K562 (cell line): Measurements from ENCODE around the gene OR14A16.

Source experiments
- ATF6 ChIP-seq: sonication (generic); formaldehyde crosslinking; IDR thresholded peaks from 2 replicates; pipeline ENCODE4 v1.4.0; 2020; ENCODE audit warnings: mild to moderate bottlenecking, missing genetic modification reagents
- ATF7 ChIP-seq: fragments of 450-650 bp; IDR thresholded peaks from 2 replicates; pipeline ENCODE4 v1.7.1; 2014; ENCODE audit warnings: mild to moderate bottlenecking, moderate library complexity
- EP300 ChIP-seq: IDR thresholded peaks from 2 replicates; pipeline ENCODE4 v1.6.1; 2012; ENCODE audit warnings: low read length, improper control_type of control experiment
- GATAD2B ChIP-seq: fragments of 450-650 bp; IDR thresholded peaks from 2 replicates; pipeline ENCODE4 v1.6.1; 2017; ENCODE audit warnings: mild to moderate bottlenecking, borderline replicate concordance
- JUND ChIP-seq, 2 experiments: IDR thresholded peaks; 2 replicates in 1 of 2; 3 replicates in 1 of 2; pipeline ENCODE4 v1.6.1; 2011; ENCODE audit warnings: borderline replicate concordance in 2 of 2, low read depth in 2 of 2, low read length in 2 of 2, improper control_type of control experiment in 1 of 2, missing biosample characterization in 1 of 2, missing genetic modification characterization in 1 of 2, missing genetic modification reagents in 1 of 2
- POLR2A ChIP-seq: fragments of 450-650 bp; conservative IDR thresholded peaks from 2 replicates; pipeline ENCODE4 v1.6.1; 2016
- SAP30 ChIP-seq: fragments of 200-600 bp; sonication (generic); IDR thresholded peaks from 2 replicates; pipeline ENCODE4 v1.6.1; 2012; ENCODE audit warnings: borderline replicate concordance, low read depth, mild to moderate bottlenecking, moderate library complexity, low read length, control low read depth, inconsistent platforms; ENCODE audit not compliant: insufficient read depth, poor library complexity, severe bottlenecking
- TF ChIP-seq, protein P1 (sequence below), 2 experiments: fragments of 450-650 bp; conservative IDR thresholded peaks; 2 replicates each; pipeline ENCODE4 v1.6.1; 2017; ENCODE audit warnings: mild to moderate bottlenecking in 2 of 2, moderate library complexity in 2 of 2

DNA sequence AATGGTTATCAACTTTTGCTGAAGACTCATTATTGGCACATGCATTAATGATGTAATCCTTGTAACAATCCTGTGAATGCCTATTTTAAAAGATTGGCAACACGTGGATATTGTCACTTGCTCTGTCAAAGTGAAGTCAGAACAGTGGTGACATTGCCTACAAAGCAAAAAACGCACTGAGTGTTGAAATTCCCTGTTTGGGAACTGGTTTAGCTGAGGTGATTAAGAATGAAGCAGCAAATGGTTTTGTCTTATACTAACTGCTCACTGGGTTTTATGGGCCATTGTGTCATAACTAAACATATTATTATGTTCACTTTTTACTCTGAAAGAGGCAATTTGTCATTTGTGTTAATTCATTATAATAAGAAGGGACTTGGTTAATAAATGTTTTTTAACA, 11.3 kb downstream of the OR14A16 start:
- TF ChIP-seq, protein P1, sequence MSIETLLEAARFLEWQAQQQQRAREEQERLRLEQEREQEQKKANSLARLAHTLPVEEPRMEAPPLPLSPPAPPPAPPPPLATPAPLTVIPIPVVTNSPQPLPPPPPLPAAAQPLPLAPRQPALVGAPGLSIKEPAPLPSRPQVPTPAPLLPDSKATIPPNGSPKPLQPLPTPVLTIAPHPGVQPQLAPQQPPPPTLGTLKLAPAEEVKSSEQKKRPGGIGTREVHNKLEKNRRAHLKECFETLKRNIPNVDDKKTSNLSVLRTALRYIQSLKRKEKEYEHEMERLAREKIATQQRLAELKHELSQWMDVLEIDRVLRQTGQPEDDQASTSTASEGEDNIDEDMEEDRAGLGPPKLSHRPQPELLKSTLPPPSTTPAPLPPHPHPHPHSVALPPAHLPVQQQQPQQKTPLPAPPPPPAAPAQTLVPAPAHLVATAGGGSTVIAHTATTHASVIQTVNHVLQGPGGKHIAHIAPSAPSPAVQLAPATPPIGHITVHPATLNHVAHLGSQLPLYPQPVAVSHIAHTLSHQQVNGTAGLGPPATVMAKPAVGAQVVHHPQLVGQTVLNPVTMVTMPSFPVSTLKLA (conservative IDR thresholded peaks at IDR 0.05), result no peak
- TF ChIP-seq SAP30 (no peak), ATF6 (CRISPR knock-in tag) (no peak), POLR2A (no peak), EP300 (no peak), GATAD2B (no peak), ATF7 (no peak), JUND (IDR thresholded peaks at IDR 0.05; ENCODE audit: borderline replicate concordance, low read depth, low read length) (no peak), JUND (tag; IDR thresholded peaks at IDR 0.05; ENCODE audit: borderline replicate concordance, low read depth, low read length) (no peak)
